Measurements from ENCODE around the gene CCND3. TPM values are rescaled to one million over a fixed set of nuclear protein-coding genes. Genes with fewer than 3 reads are reported as not detected.
A peak's percentile ranks its signal among the peaks of the same experiment; 100 is the strongest.

Gene CCND3
- total RNA-seq, 2 donors from 2014 or later = 78.7 to 129 TPM

GRCh38 chr6:41917528-41917927, 24.1 kb downstream of the CCND3 start:
- peak overlapping the region in 1 of 2 donors; percentile 33 for H3K27ac ChIP-seq
- no peaks in the 10 kb centered on the region for H3K27me3 ChIP-seq
- H3K4me1 ChIP-seq = peaks cover 0 to 32% of the 10 kb centered on the region in 2 donors
- H3K36me3 ChIP-seq = peaks cover 34% of the 10 kb centered on the region
- TF ChIP-seq CTCF (IDR thresholded peaks at IDR 0.05) = no peak
- no peaks in the 10 kb centered on the region for H3K9me3 ChIP-seq
- no peak for DNase-seq (ENCODE audit: low spot score)
- no peak overlapping the region for H3K4me3 ChIP-seq

DNA sequence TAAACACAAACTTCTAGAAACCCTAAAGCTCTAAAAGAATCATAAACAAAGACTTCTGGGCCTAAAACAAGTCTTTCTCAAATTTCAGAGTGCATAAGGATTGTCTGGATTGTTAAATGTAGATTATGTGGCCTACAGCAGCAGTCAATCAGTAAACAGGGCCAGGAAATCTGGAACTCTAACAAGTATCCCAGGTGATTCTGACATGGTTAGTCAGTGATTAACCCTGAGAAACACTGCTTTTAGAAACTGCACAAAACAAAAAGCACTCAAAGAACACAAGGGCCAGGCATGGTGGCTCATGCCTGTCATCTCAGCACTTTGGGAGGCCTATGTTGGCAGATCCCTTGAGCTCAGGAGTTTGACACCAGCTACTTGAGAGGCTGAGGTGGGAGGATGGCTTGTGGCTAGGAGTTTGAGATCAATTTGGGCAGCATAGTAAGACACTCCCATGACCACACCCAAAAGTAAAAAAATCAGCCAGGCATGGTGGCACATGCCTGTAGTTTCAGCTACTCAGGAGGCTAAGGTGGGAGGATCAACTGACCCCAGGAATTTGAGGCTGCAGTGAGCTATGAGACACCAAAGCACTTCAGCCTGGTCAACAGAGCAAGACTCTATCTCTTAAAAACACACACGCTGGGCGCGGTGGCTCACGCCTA, 26.6 kb downstream of the CCND3 start:
- Histone ChIP-seq H3K27ac (no peak overlapping the region), H3K36me3 (peaks cover 36% of the 10 kb centered on the region), H3K27me3 (no peaks in the 10 kb centered on the region), H3K4me3 (no peak overlapping the region), H3K4me1 (peaks cover 0 to 17% of the 10 kb centered on the region in 2 donors), H3K9me3 (no peaks in the 10 kb centered on the region)
- TF ChIP-seq CTCF (IDR thresholded peaks at IDR 0.05) = no peak
- DNase-seq (ENCODE audit: low spot score) = no peak

- Histone ChIP-seq H3K36me3 (peaks cover 36% of the 10 kb centered on the region), H3K9me3 (no peaks in the 10 kb centered on the region), H3K4me1 (peaks cover 0 to 10% of the 10 kb centered on the region in 2 donors), H3K27ac (no peak overlapping the region), H3K27me3 (no peaks in the 10 kb centered on the region), H3K4me3 (no peak overlapping the region)
- TF ChIP-seq CTCF (IDR thresholded peaks at IDR 0.05) = no peak
- no peak for DNase-seq (ENCODE audit: low spot score)
These were observed 27.3 kb downstream of the CCND3 start for GRCh38 chr6:41914343-41914742.

DNA sequence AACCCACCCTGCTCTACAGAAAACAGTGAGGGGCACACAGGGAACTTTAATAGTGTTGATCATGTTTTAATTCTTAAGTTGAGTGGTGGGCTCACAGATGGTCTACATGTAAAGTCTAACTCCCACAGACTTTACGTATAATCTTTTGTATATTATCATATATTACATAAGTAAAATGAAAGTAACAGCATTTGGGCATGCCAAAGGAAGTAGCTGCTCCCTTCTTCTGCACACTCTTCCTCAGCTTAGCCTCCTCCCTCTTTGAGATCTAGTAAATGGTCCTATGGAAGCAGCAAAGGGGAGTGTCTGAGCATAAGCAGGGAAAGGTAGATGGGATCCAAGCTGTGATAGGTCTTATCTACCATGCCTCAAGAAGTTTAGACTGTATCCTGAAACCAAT, 31.9 kb downstream of the CCND3 start:
- Histone ChIP-seq H3K4me1 (no peaks in the 10 kb centered on the region), H3K27ac (no peak overlapping the region), H3K4me3 (no peak overlapping the region), H3K9me3 (no peaks in the 10 kb centered on the region), H3K27me3 (no peaks in the 10 kb centered on the region), H3K36me3 (peaks cover 52% of the 10 kb centered on the region)
- TF ChIP-seq CTCF (IDR thresholded peaks at IDR 0.05) = no peak
- DNase-seq (ENCODE audit: low spot score) = no peak

GRCh38 chr6:41901882-41902519, 39.6 kb downstream of the CCND3 start:
- no peak for TF ChIP-seq CTCF (IDR thresholded peaks at IDR 0.05)
- no peak overlapping the region for H3K27ac ChIP-seq
- peaks cover 24% of the 10 kb centered on the region for H3K36me3 ChIP-seq
- H3K27me3 ChIP-seq = no peaks in the 10 kb centered on the region
- no peak overlapping the region for H3K4me3 ChIP-seq
- DNase-seq (ENCODE audit: low spot score) = no peak
- no peaks in the 10 kb centered on the region for H3K4me1 ChIP-seq
- H3K9me3 ChIP-seq = no peaks in the 10 kb centered on the region
